Glutamatergic neuron (in vitro differentiated cells): Measurements from ENCODE around the gene THSD4. TPM values are rescaled to one million over a fixed set of nuclear protein-coding genes. Genes with fewer than 3 reads are reported as not detected.

Source experiments
- DNase-seq: peaks from one replicate; pipeline ENCODE4 v3.0.0; 2022
- H3K27ac Mint-ChIP-seq: one replicate; pipeline ENCODE4 v1.8.0; 2020; ENCODE audit warnings: mild to moderate bottlenecking, mixed read lengths, inconsistent platforms; ENCODE audit not compliant: unreplicated experiment
- H3K27me3 Mint-ChIP-seq: one replicate; pipeline ENCODE4 v1.8.0; 2020; ENCODE audit warnings: mild to moderate bottlenecking, moderate library complexity, mixed read lengths, inconsistent platforms; ENCODE audit not compliant: unreplicated experiment
- H3K36me3 Mint-ChIP-seq: one replicate; pipeline ENCODE4 v1.8.0; 2020; ENCODE audit warnings: mild to moderate bottlenecking, mixed read lengths, inconsistent platforms; ENCODE audit not compliant: unreplicated experiment
- H3K4me1 Mint-ChIP-seq: one replicate; pipeline ENCODE4 v1.8.0; 2020; ENCODE audit warnings: mild to moderate bottlenecking, low read depth, mixed read lengths, inconsistent platforms; ENCODE audit not compliant: unreplicated experiment
- H3K4me3 Mint-ChIP-seq: one replicate; pipeline ENCODE4 v1.8.0; 2020; ENCODE audit warnings: mild to moderate bottlenecking, mixed read lengths, inconsistent platforms; ENCODE audit not compliant: unreplicated experiment
- H3K9me3 Mint-ChIP-seq: one replicate; pipeline ENCODE4 v1.8.0; 2020; ENCODE audit warnings: mild to moderate bottlenecking, moderate library complexity, mixed read lengths, inconsistent platforms; ENCODE audit not compliant: unreplicated experiment
- CTCF ChIP-seq: fragments of 200-600 bp; sonication (generic); IDR thresholded peaks from one replicate; pipeline ENCODE4 v1.5.0; 2021; ENCODE audit not compliant: partially characterized antibody, unreplicated experiment
- total RNA-seq: library from RNA; stranded (reverse); fragmentation: NEBNext Ultra II Directional; extraction: Animal tissue kit (Norgen Biotek cat#: 25700); gene quantifications from one replicate; pipeline ENCODE4 v1.2.1, GENCODE V29; 2021; ENCODE audit not compliant: unreplicated experiment

THSD4 gene
- total RNA-seq, 1 donor from 2014 or later: 12.3 TPM

- Mint-ChIP-seq H3K27ac (no peak overlapping the region), H3K4me1 (peaks cover 20% of the 10 kb centered on the region), H3K4me3 (no peak overlapping the region), H3K36me3 (peaks cover 5% of the 10 kb centered on the region), H3K27me3 (peaks cover 7% of the 10 kb centered on the region), H3K9me3 (peaks cover 8% of the 10 kb centered on the region)
- DNase-seq: no peak
- no peak for TF ChIP-seq CTCF
Observed at GRCh38 chr15:71131601-71132362, 16.5 kb downstream of the THSD4 start.

- H3K27ac Mint-ChIP-seq: peak overlapping the region; percentile 10
- peaks cover 5% of the 10 kb centered on the region for H3K36me3 Mint-ChIP-seq
- H3K27me3 Mint-ChIP-seq: peaks cover 7% of the 10 kb centered on the region
Observed at GRCh38 chr15:71133747-71134472, 18.6 kb downstream of the THSD4 start.

GRCh38 chr15:71136159-71136783, 21.0 kb downstream of the THSD4 start:
- TF ChIP-seq CTCF: no peak
- Mint-ChIP-seq H3K4me3 (no peak overlapping the region), H3K9me3 (peaks cover 8% of the 10 kb centered on the region), H3K4me1 (peaks cover 20% of the 10 kb centered on the region), H3K27me3 (peaks cover 7% of the 10 kb centered on the region), H3K27ac (peak overlapping the region; percentile 45), H3K36me3 (peaks cover 5% of the 10 kb centered on the region)
- DNase-seq: no peak

More at GRCh38 chr15:71133747-71134472, 18.6 kb downstream of the THSD4 start:
- Mint-ChIP-seq H3K4me3 (no peak overlapping the region), H3K4me1 (peaks cover 20% of the 10 kb centered on the region), H3K9me3 (peaks cover 8% of the 10 kb centered on the region)
- TF ChIP-seq CTCF: no peak
- DNase-seq: no peak

GRCh38 chr15:71136793-71137518, 21.7 kb downstream of the THSD4 start:
- Mint-ChIP-seq H3K4me3 (no peak overlapping the region), H3K4me1 (peaks cover 18% of the 10 kb centered on the region), H3K9me3 (peaks cover 8% of the 10 kb centered on the region), H3K27me3 (peaks cover 7% of the 10 kb centered on the region), H3K36me3 (peaks cover 5% of the 10 kb centered on the region), H3K27ac (no peak overlapping the region)
- no peak for TF ChIP-seq CTCF
- DNase-seq: no peak
